HepG2 (cell line): Measurements from ENCODE around the gene TEAD4. TPM values are rescaled to one million over a fixed set of nuclear protein-coding genes. Genes with fewer than 3 reads are reported as not detected.

ENCODE experiments used
- AGO2 ChIP-seq: fragments of 200-400 bp; formaldehyde crosslinking; optimal IDR thresholded peaks from 2 replicates; pipeline ENCODE3; 2017; ENCODE audit warnings: mild to moderate bottlenecking, low read depth, low read length, moderate library complexity
- CHCHD3 ChIP-seq: sonication (generic); formaldehyde crosslinking; IDR thresholded peaks from 2 replicates; pipeline ENCODE4 v1.8.0; 2022; ENCODE audit warnings: mild to moderate bottlenecking, missing genetic modification reagents, moderate library complexity
- GATAD2A ChIP-seq: IDR thresholded peaks from 2 replicates; pipeline ENCODE4 v1.6.1; 2016
- IKZF4 ChIP-seq: sonication (generic); formaldehyde crosslinking; IDR thresholded peaks from 2 replicates; pipeline ENCODE4 v1.5.1; 2020; ENCODE audit warnings: borderline replicate concordance, mild to moderate bottlenecking, low read depth, missing genetic modification reagents; ENCODE audit errors: not compliant biosample characterization
- NR2F2 ChIP-seq: IDR thresholded peaks from 2 replicates; pipeline ENCODE4 v1.6.1; 2012; ENCODE audit warnings: low read depth, inconsistent platforms, borderline replicate concordance
- POLR2G ChIP-seq: fragments of 200-400 bp; formaldehyde crosslinking; IDR thresholded peaks from 2 replicates; pipeline ENCODE4 v1.6.1; 2018; ENCODE audit warnings: mild to moderate bottlenecking, low read depth, low read length, moderate library complexity
- TAF1 ChIP-seq: sonication (generic); formaldehyde crosslinking; IDR thresholded peaks from 2 replicates; pipeline ENCODE4 v1.4.0; 2020; ENCODE audit warnings: missing genetic modification reagents
- ZFAT ChIP-seq: sonication (generic); formaldehyde crosslinking; conservative IDR thresholded peaks from 2 replicates; pipeline ENCODE4 v1.8.1; 2023; ENCODE audit warnings: missing genetic modification reagents, inconsistent platforms
- ZFP37 ChIP-seq: sonication (generic); formaldehyde crosslinking; IDR thresholded peaks from 2 replicates; pipeline ENCODE4 v1.4.0; 2020; ENCODE audit warnings: missing genetic modification reagents, borderline replicate concordance
- ZNF101 ChIP-seq: sonication (generic); formaldehyde crosslinking; IDR thresholded peaks from 2 replicates; pipeline ENCODE4 v1.4.0; 2020; ENCODE audit warnings: mild to moderate bottlenecking, low read depth, missing genetic modification reagents, borderline replicate concordance
- ZNF124 ChIP-seq: sonication (generic); formaldehyde crosslinking; IDR thresholded peaks from 2 replicates; pipeline ENCODE4 v1.4.0; 2020; ENCODE audit warnings: missing genetic modification reagents
- ZNF782 ChIP-seq: sonication (generic); formaldehyde crosslinking; IDR thresholded peaks from 2 replicates; pipeline ENCODE4 v1.4.0; 2020; ENCODE audit warnings: missing genetic modification reagents, mild to moderate bottlenecking, borderline replicate concordance
- ZSCAN25 ChIP-seq: sonication (generic); formaldehyde crosslinking; IDR thresholded peaks from 2 replicates; pipeline ENCODE4 v1.8.0; 2022; ENCODE audit warnings: mild to moderate bottlenecking, missing genetic modification reagents
- polyA plus RNA-seq, 8 experiments: library from polyadenylated mRNA; depleted of rRNA in 3 of 8; stranded (reverse) in 7 of 8; unstranded in 1 of 8; fragments of >200 nt; fragmentation: Illumina TruSeq in 4 of 8; extraction: Trizol in 4 of 8; gene quantifications; 2 replicates each; pipeline versions ENCODE4 v1.2.1 to v1.2.3, GENCODE V29; 2011 to 2016; ENCODE audit warnings: low read depth in 4 of 8, missing spikeins in 1 of 8, mixed read lengths in 1 of 8; ENCODE audit not compliant: insufficient read depth in 1 of 8
- total RNA-seq, 5 experiments: library from RNA; depleted of rRNA; stranded (reverse); fragments of >200 nt; fragmentation: Illumina TruSeq; extraction: Trizol; gene quantifications; 2 replicates each; pipeline ENCODE4 v1.2.3, GENCODE V29; 2016; ENCODE audit warnings: low read depth in 1 of 5
- TF ChIP-seq, protein P1 (sequence below): sonication (generic); formaldehyde crosslinking; IDR thresholded peaks from 2 replicates; pipeline ENCODE4 v1.4.0; 2020; ENCODE audit warnings: missing genetic modification reagents, borderline replicate concordance
- TF ChIP-seq, protein P2 (sequence below): sonication (generic); formaldehyde crosslinking; IDR thresholded peaks from 2 replicates; pipeline ENCODE4 v1.5.0; 2020; ENCODE audit warnings: mild to moderate bottlenecking, missing genetic modification reagents
- TF ChIP-seq, protein P3 (sequence below): sonication (generic); formaldehyde crosslinking; IDR thresholded peaks from 2 replicates; pipeline ENCODE4 v1.5.0; 2020; ENCODE audit warnings: mild to moderate bottlenecking, low read depth, missing genetic modification reagents, borderline replicate concordance
- TF ChIP-seq, protein P4 (sequence below): sonication (generic); formaldehyde crosslinking; IDR thresholded peaks from 2 replicates; pipeline ENCODE4 v1.5.1; 2020; ENCODE audit warnings: mild to moderate bottlenecking, missing genetic modification reagents, moderate library complexity

Gene TEAD4
- total and polyA plus RNA-seq, 2 of the 13 experiments (the other 11 are each of a cell fraction or from before 2014, with no cell fraction given) = 45.0 to 69.4 TPM

DNA sequence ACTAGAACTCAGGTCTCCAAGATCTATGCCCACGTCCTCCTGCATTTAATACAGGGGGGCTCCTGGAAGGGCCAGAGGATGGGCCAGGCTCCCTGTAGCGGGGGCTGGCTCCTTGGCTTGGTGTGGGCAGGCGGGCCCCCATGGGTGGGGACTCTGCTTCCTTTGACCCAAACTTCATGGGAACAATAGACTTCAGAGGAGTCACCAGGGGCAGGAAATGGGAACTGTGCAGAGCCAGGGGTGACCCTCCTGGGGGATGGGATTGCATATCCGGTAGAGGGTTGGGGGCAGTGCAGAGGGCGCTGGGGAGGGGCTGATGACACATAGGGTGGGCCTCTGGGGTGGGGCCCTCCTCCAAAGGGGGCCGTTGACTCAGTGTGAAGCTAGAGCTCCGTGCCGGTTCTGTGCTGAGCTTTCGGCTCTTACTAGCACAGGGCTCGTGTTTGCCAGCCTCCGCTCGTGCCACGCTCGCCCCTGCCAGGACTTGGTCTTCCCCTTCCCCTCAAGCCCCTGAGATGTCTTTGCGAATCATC lies 4.6 kb downstream of the TEAD4 start (continued):
- TF ChIP-seq, protein P1, sequence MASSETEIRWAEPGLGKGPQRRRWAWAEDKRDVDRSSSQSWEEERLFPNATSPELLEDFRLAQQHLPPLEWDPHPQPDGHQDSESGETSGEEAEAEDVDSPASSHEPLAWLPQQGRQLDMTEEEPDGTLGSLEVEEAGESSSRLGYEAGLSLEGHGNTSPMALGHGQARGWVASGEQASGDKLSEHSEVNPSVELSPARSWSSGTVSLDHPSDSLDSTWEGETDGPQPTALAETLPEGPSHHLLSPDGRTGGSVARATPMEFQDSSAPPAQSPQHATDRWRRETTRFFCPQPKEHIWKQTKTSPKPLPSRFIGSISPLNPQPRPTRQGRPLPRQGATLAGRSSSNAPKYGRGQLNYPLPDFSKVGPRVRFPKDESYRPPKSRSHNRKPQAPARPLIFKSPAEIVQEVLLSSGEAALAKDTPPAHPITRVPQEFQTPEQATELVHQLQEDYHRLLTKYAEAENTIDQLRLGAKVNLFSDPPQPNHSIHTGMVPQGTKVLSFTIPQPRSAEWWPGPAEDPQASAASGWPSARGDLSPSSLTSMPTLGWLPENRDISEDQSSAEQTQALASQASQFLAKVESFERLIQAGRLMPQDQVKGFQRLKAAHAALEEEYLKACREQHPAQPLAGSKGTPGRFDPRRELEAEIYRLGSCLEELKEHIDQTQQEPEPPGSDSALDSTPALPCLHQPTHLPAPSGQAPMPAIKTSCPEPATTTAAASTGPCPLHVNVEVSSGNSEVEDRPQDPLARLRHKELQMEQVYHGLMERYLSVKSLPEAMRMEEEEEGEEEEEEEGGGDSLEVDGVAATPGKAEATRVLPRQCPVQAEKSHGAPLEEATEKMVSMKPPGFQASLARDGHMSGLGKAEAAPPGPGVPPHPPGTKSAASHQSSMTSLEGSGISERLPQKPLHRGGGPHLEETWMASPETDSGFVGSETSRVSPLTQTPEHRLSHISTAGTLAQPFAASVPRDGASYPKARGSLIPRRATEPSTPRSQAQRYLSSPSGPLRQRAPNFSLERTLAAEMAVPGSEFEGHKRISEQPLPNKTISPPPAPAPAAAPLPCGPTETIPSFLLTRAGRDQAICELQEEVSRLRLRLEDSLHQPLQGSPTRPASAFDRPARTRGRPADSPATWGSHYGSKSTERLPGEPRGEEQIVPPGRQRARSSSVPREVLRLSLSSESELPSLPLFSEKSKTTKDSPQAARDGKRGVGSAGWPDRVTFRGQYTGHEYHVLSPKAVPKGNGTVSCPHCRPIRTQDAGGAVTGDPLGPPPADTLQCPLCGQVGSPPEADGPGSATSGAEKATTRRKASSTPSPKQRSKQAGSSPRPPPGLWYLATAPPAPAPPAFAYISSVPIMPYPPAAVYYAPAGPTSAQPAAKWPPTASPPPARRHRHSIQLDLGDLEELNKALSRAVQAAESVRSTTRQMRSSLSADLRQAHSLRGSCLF (CRISPR knock-in tag) = no peak
- TF ChIP-seq, protein P2, sequence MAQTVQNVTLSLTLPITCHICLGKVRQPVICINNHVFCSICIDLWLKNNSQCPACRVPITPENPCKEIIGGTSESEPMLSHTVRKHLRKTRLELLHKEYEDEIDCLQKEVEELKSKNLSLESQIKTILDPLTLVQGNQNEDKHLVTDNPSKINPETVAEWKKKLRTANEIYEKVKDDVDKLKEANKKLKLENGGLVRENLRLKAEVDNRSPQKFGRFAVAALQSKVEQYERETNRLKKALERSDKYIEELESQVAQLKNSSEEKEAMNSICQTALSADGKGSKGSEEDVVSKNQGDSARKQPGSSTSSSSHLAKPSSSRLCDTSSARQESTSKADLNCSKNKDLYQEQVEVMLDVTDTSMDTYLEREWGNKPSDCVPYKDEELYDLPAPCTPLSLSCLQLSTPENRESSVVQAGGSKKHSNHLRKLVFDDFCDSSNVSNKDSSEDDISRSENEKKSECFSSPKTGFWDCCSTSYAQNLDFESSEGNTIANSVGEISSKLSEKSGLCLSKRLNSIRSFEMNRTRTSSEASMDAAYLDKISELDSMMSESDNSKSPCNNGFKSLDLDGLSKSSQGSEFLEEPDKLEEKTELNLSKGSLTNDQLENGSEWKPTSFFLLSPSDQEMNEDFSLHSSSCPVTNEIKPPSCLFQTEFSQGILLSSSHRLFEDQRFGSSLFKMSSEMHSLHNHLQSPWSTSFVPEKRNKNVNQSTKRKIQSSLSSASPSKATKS (CRISPR knock-in tag) = no peak
- TF ChIP-seq ZFP37 (CRISPR knock-in tag) = 0 out of 2 replicates have a peak, but pooled peaks have one; percentile 30
- peak; percentile 64 for TF ChIP-seq AGO2
- TF ChIP-seq IKZF4 (CRISPR knock-in tag) = peak; percentile 38
- TF ChIP-seq, protein P3, sequence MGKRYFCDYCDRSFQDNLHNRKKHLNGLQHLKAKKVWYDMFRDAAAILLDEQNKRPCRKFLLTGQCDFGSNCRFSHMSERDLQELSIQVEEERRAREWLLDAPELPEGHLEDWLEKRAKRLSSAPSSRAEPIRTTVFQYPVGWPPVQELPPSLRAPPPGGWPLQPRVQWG (CRISPR knock-in tag) = no peak
- TF ChIP-seq, protein P4, sequence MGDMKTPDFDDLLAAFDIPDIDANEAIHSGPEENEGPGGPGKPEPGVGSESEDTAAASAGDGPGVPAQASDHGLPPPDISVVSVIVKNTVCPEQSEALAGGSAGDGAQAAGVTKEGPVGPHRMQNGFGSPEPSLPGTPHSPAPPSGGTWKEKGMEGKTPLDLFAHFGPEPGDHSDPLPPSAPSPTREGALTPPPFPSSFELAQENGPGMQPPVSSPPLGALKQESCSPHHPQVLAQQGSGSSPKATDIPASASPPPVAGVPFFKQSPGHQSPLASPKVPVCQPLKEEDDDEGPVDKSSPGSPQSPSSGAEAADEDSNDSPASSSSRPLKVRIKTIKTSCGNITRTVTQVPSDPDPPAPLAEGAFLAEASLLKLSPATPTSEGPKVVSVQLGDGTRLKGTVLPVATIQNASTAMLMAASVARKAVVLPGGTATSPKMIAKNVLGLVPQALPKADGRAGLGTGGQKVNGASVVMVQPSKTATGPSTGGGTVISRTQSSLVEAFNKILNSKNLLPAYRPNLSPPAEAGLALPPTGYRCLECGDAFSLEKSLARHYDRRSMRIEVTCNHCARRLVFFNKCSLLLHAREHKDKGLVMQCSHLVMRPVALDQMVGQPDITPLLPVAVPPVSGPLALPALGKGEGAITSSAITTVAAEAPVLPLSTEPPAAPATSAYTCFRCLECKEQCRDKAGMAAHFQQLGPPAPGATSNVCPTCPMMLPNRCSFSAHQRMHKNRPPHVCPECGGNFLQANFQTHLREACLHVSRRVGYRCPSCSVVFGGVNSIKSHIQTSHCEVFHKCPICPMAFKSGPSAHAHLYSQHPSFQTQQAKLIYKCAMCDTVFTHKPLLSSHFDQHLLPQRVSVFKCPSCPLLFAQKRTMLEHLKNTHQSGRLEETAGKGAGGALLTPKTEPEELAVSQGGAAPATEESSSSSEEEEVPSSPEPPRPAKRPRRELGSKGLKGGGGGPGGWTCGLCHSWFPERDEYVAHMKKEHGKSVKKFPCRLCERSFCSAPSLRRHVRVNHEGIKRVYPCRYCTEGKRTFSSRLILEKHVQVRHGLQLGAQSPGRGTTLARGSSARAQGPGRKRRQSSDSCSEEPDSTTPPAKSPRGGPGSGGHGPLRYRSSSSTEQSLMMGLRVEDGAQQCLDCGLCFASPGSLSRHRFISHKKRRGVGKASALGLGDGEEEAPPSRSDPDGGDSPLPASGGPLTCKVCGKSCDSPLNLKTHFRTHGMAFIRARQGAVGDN (CRISPR knock-in tag) = peak; percentile 64
- peak; percentile 54; the same call in 1 of the 2 replicates for TF ChIP-seq TAF1 (CRISPR knock-in tag)
- no peak for TF ChIP-seq CHCHD3 (CRISPR knock-in tag)
- no peak for TF ChIP-seq ZSCAN25
- no peak; the same call in 1 of the 2 replicates for TF ChIP-seq ZNF782 (CRISPR knock-in tag)
- peak; percentile 33; the same call in 1 of the 2 replicates for TF ChIP-seq GATAD2A (CRISPR knock-in tag)
- TF ChIP-seq POLR2G = peak; percentile 66
- no peak for TF ChIP-seq ZNF101
- TF ChIP-seq NR2F2 = no peak
- TF ChIP-seq ZNF124 = no peak
- TF ChIP-seq ZFAT (CRISPR knock-in tag) = no peak
